Gastrocnemius medialis (tissue), 4 donors: ENCODE measurements around the gene GALNT6. TPM values are rescaled to one million over a fixed set of nuclear protein-coding genes. Genes with fewer than 3 reads are reported as not detected.

Experiments used
- ATAC-seq, 2 donors: fragments of 150-250 bp; one replicate each; pipeline ENCODE4 v1.9.1; 2016
- DNase-seq, 2 donors: peaks; one replicate each; pipeline ENCODE4 v3.0.0-alpha.2; 2019
- H3K27ac ChIP-seq, 4 donors: fragments of 200-600 bp; sonication (generic); 1 replicate in 1 of 4; 2 replicates in 3 of 4; pipeline ENCODE4 v1.5.1; 2016 to 2018; ENCODE audit warnings: mild to moderate bottlenecking in 2 of 4, moderate library complexity in 1 of 4
- H3K27me3 ChIP-seq, 3 donors: fragments of 200-600 bp; sonication (generic) in 2 of 3; 1 replicate in 1 of 3; 2 replicates in 2 of 3; pipeline versions ENCODE4 v1.5.1 to v1.6.0; 2016 to 2019; ENCODE audit warnings: mild to moderate bottlenecking in 1 of 3, moderate library complexity in 1 of 3
- H3K36me3 ChIP-seq, 2 donors: fragments of 200-600 bp; sonication (generic) in 1 of 2; one replicate each; pipeline ENCODE4 v1.5.1; 2017 to 2018
- H3K4me1 ChIP-seq, 2 donors: fragments of 200-600 bp; sonication (generic) in 1 of 2; one replicate each; pipeline ENCODE4 v1.5.1; 2016 to 2017; ENCODE audit warnings: mild to moderate bottlenecking in 2 of 2
- H3K4me3 ChIP-seq, 4 donors: fragments of 200-600 bp; sonication (generic) in 3 of 4; 1 replicate in 1 of 4; 2 replicates in 3 of 4; pipeline ENCODE4 v1.5.1; 2016 to 2019; ENCODE audit warnings: mild to moderate bottlenecking in 2 of 4
- H3K9me3 ChIP-seq, 3 donors: fragments of 200-600 bp; sonication (generic) in 2 of 3; 1 replicate in 1 of 3; 2 replicates in 2 of 3; pipeline ENCODE4 v1.5.1; 2016 to 2019
- CTCF ChIP-seq, 5 experiments: fragments of 450-650 bp in 3 of 5; fragments of 200-600 bp in 2 of 5; sonication (generic) in 2 of 5; IDR thresholded peaks in 4 of 5; conservative IDR thresholded peaks in 1 of 5; 1 replicate in 4 of 5; 2 replicates in 1 of 5; pipeline ENCODE4 v1.5.1; 2016 to 2019; ENCODE audit warnings: antibody characterized with exemption in 5 of 5, mild to moderate bottlenecking in 3 of 5, moderate library complexity in 3 of 5
- POLR2A ChIP-seq, 2 donors: fragments of 450-650 bp; IDR thresholded peaks; one replicate each; pipeline ENCODE4 v1.6.1; 2017; ENCODE audit warnings: antibody characterized with exemption in 2 of 2, mild to moderate bottlenecking in 2 of 2, moderate library complexity in 2 of 2
- in situ Hi-C, 4 donors: fragments of 200-750 bp; cut with MboI; loops; one replicate each; pipeline versions ENCODE4 v1.15.0 to v1.8.0; 2017; ENCODE audit warnings: low sequenced_read_pairs in 4 of 4
- intact Hi-C: fragments of 100-400 bp; cut with DNase I; formaldehyde crosslinking; loops from one replicate; pipeline ENCODE4 v1.15.1; 2023; ENCODE audit warnings: low total_unique reads
- total RNA-seq, 4 donors: library from RNA; depleted of rRNA; stranded (reverse); fragments of >200 nt; gene quantifications; one replicate each; pipeline versions ENCODE4 v1.1.0 to v1.2.3, GENCODE V29; 2016

Gene GALNT6
- total RNA-seq, 4 donors from 2014 or later, result 0.24 to 0.51 (median 0.37) TPM

GRCh38 chr12:51388846-51389245 lies 2.4 kb downstream of the GALNT6 start:
- no peaks in the 10 kb centered on the region for H3K36me3 ChIP-seq
- H3K4me3 ChIP-seq, result no peak overlapping the region
- ATAC-seq (no peak), DNase-seq (no peak)
- peaks cover 0 to 4% of the 10 kb centered on the region in 2 donors for H3K4me1 ChIP-seq
- intact Hi-C loops, result no loop called here
- H3K9me3 ChIP-seq, result no peaks in the 10 kb centered on the region
- peaks cover 14 to 26% (median 20%) of the 10 kb centered on the region in 3 donors for H3K27me3 ChIP-seq
- TF ChIP-seq POLR2A (IDR thresholded peaks at IDR 0.05) (no peak), CTCF (IDR thresholded peaks at IDR 0.05 in 4 of 5, conservative IDR thresholded peaks at IDR 0.05 in 1 of 5) (no peak)
- in situ Hi-C loops, result no loop called here
- H3K27ac ChIP-seq, result no peak overlapping the region

GRCh38 chr12:51388069-51388799 lies 3.0 kb downstream of the GALNT6 start:
- intact Hi-C loops, result no loop called here
- H3K9me3 ChIP-seq, result no peaks in the 10 kb centered on the region
- ATAC-seq (no peak), DNase-seq (no peak)
- in situ Hi-C loops, result no loop called here
- no peak overlapping the region for H3K4me3 ChIP-seq
- peaks cover 0 to 4% of the 10 kb centered on the region in 2 donors for H3K4me1 ChIP-seq
- H3K27me3 ChIP-seq, result peaks cover 13 to 25% (median 20%) of the 10 kb centered on the region in 3 donors
- TF ChIP-seq POLR2A (IDR thresholded peaks at IDR 0.05) (no peak), CTCF (IDR thresholded peaks at IDR 0.05 in 4 of 5, conservative IDR thresholded peaks at IDR 0.05 in 1 of 5) (no peak)
- H3K27ac ChIP-seq, result no peak overlapping the region
- no peaks in the 10 kb centered on the region for H3K36me3 ChIP-seq

- Histone ChIP-seq H3K9me3 (no peaks in the 10 kb centered on the region), H3K27ac (no peak overlapping the region), H3K36me3 (no peaks in the 10 kb centered on the region), H3K27me3 (peaks cover 6 to 10% (median 7%) of the 10 kb centered on the region in 3 donors), H3K4me1 (no peaks in the 10 kb centered on the region), H3K4me3 (no peak overlapping the region)
- TF ChIP-seq POLR2A (IDR thresholded peaks at IDR 0.05), result no peak
- TF ChIP-seq CTCF (IDR thresholded peaks at IDR 0.05 in 4 of 5, conservative IDR thresholded peaks at IDR 0.05 in 1 of 5), result no peak
- no peak for DNase-seq
- intact Hi-C loops (no loop called here), in situ Hi-C loops (no loop called here)
- ATAC-seq, result no peak
These were observed 4.9 kb downstream of the GALNT6 start for GRCh38 chr12:51386351-51386750.

- H3K27me3 ChIP-seq, result no peaks in the 10 kb centered on the region
- intact Hi-C loops, result no loop called here
These were observed 7.8 kb downstream of the GALNT6 start for GRCh38 chr12:51383269-51383905.

More at GRCh38 chr12:51383269-51383905, 7.8 kb downstream of the GALNT6 start:
- no peak overlapping the region for H3K27ac ChIP-seq
- H3K36me3 ChIP-seq, result no peaks in the 10 kb centered on the region
- no peaks in the 10 kb centered on the region for H3K9me3 ChIP-seq
- in situ Hi-C loops, result no loop called here
- ATAC-seq (no peak), DNase-seq (no peak)
- H3K4me3 ChIP-seq, result no peak overlapping the region
- no peaks in the 10 kb centered on the region for H3K4me1 ChIP-seq
- TF ChIP-seq POLR2A (IDR thresholded peaks at IDR 0.05), result no peak
- no peak for TF ChIP-seq CTCF (IDR thresholded peaks at IDR 0.05 in 4 of 5, conservative IDR thresholded peaks at IDR 0.05 in 1 of 5)
